Astrocyte of the cerebellum (primary cell): Measurements from ENCODE around the gene ITK.

Experiments used
- DNase-seq: peaks from one replicate; pipeline ENCODE4 v3.0.0-alpha.2; 2011; ENCODE audit warnings: low read depth
- H3K4me3 ChIP-seq: 2 replicates; pipeline ENCODE4 v1.5.1; 2011; ENCODE audit warnings: mild to moderate bottlenecking, low read depth, low read length, moderate library complexity
- CTCF ChIP-seq: IDR thresholded peaks from 2 replicates; pipeline ENCODE4 v1.5.1; 2012; ENCODE audit warnings: low read length, low read depth, moderate library complexity, mild to moderate bottlenecking; ENCODE audit errors: missing control alignments
- in situ Hi-C: cut with HindIII; loops from 2 replicates; pipeline ENCODE4 v1.10.0; 2017; ENCODE audit warnings: low sequenced_read_pairs

Gene ITK

DNA sequence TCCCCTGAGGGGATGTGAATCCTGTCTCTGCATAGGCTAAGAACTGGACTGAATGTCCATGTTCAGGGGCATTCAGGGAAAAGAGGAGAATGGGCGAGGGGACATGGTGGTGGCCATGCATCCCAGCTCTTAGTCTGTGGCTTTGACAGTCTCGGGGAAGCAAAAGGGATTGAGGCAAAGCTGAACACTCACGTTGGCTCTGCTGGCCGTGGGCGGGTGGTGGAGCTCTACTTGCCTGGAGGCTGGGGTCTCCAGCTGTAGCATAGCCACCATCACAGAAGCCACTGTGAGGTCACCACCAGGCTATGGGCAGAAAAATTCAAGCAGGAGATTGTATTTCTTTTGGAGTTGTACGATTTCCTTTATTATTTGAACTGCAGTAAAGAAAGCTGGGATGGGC is 18.6 kb upstream of the ITK start:
- no peak overlapping the region for H3K4me3 ChIP-seq
- in situ Hi-C loops, result no loop called here
- TF ChIP-seq CTCF, result no peak
- no peak for DNase-seq

DNA sequence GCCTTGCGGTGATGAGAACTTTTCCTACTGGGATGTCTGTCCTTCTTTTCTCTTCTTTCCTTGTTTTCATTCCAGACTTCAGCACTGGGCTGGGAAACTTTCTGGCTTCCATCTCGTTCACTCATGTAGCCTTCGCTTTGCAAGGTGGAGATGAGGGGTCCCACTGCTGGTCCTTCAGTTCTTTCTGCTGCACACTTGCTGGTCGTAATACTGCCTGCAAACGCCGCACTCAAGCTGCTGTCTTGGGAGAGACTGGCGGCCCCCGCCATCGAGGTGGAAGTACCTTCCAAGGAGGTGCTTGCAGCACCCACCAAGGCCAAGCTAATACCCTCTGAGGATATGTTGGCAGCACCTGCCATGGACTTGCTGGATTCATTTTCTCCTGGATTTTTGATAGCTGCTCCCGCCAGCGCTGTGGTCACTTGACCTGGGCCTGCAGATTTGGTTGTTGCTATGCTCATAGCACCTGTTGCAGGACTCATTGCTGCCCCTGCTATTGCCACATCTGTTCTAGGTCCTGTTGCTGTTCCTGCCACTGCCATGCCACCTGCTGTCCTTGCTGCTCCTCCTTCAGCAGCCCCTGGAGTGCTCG is 17.6 kb upstream of the ITK start:
- TF ChIP-seq CTCF, result no peak
- H3K4me3 ChIP-seq, result no peak overlapping the region
- DNase-seq, result no peak
- in situ Hi-C loops, result no loop called here

- DNase-seq, result no peak
- TF ChIP-seq CTCF, result no peak
- in situ Hi-C loops, result no loop called here
- H3K4me3 ChIP-seq, result no peak overlapping the region
Observed at GRCh38 chr5:157164521-157164920, 16.1 kb upstream of the ITK start.

DNA sequence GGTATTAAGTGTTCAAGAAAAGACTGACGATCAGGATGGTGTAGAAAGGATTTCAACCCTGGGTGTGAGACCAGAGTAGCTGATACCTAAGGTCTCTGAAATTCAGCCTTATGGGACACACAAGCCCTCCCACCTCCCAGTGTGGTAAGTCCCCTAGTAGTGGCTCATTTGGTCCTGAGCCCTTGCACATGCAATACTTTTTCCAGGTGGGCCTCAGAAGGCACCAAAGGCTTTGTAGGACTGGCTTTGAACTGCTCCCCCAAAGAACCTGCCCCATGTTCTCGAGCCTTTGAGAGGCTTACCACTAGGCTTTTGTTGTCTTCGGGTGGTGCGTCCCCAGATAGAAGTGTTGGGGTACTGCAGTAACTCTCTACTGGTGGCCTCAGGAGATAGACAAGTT is 15.4 kb upstream of the ITK start:
- H3K4me3 ChIP-seq, result no peak overlapping the region
- in situ Hi-C loops, result no loop called here
- no peak for DNase-seq
- TF ChIP-seq CTCF, result no peak

DNA sequence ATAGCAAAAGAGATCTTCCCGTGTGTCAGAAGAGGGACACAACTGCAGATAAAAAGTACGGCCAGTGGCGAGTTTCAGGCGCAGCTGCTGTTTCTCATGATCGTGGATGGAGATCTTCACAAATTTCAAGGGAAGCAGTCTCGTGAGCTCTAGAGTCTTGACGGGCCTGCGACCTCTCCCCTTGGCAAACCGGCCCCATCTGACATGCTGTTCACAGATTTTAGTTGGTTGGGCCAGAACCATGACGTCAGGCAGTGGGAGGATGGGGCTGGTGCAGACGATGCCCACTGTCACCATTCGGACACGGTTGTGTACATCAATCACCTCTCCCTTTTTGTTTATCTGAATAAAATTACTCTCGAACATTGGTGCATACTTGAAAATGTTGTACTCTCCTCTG is 15.0 kb upstream of the ITK start:
- in situ Hi-C loops, result no loop called here
- H3K4me3 ChIP-seq, result no peak overlapping the region
- no peak for TF ChIP-seq CTCF
- no peak for DNase-seq

DNA sequence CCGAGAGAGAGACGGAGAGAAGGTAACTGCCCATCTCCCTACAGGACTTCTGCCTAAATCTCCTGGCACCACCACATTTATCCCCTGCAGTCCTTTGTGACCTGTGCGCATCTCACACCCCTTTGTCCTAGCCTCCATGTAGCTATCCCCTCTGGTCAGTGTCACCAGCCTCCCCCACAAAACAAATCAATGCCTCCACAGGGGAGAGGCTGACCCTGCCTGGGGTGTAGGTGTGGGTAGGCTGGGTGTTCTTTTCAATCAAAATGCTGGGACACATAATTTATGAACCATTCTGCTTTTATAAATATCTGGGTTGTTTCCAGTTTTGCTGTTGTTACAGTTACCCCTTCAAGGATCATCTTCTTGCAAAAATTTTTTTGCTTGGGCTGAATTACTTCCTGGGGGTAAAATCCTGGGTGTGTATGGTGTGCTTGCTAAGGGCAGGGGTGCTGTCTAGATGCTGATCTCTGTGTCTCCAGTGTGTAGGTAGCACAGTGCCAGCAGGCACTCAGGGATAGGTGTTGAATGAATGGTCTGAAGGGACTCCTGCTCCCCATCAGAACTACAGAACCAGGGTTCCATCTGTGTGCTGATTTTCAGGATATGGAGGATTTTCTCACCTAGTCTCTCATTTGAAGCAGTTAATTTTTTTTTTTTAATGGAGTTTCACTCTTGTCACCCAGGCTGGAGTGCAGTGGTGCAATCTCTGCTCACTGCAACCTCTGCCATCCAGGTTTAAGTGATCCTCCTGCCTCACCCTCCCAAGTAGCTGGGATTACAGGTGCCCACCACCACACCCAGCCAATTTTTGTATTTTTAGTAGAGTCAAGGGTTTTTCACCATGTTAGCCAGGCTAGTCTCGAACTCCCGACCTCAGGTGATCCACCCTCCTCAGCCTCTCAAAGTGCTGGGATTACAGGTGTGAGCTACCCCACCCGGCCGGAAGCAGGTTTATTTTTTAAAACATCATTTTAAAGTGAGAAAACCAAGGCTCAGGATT is 14.1 kb upstream of the ITK start, which contains the start of gene GARIN3:
GARIN3 (minus strand) TSS at position 51 of the 1,000 bp plus-strand sequence. CDS start 96 bp downstream, outside the sequence.
- no peak for TF ChIP-seq CTCF
- H3K4me3 ChIP-seq, result no peak within 1 kb of the TSS
- in situ Hi-C loops, result no loop called here
- no peak for DNase-seq
